ENCODE results near the gene SBNO2. TPM values are rescaled to one million over a fixed set of nuclear protein-coding genes. Genes with fewer than 3 reads are reported as not detected.

The SBNO2 gene
- total RNA-seq, 5 donors from 2014 or later (not counting 1 experiment from before 2014, with no cell fraction given), result 90.2 to 115 (median 106) TPM

DNA sequence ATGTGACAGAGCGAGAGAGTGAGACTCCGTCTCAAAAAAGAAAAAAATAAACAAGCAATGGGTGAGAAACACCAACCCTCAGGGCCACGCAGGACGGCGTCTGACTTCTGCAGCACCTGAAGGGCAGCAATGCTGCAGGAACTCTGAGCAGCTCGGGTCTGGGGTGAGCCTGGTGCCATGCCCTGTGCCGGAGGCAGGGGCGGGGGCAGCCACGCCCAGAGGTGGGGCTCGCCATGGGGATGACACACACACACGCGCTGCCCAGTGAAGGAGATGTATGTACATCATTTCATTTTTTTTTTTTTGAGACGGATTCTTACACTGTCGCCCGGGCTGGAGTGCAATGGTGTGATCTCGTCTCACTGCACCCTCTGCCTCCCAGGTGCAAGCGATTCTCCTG is 46.0 kb downstream of the SBNO2 start:
- Histone ChIP-seq H3K27ac (ENCODE audit: low read length) (no peak overlapping the region), H3K9me3 (no peaks in the 10 kb centered on the region), H3K27me3 (replicated peaks in 1 of 2; ENCODE audit: control insufficient read depth in 2 of 2, extremely low read depth in 1 of 2, insufficient read depth in 2 of 2, low read length in 1 of 2) (no peaks in the 10 kb centered on the region), H3K4me1 (ENCODE audit: control insufficient read depth in 1 of 2, extremely low read depth in 1 of 2, insufficient read depth in 2 of 2, low read length in 2 of 2) (peaks cover 13 to 86% of the 10 kb centered on the region in 2 experiments), H3K4me3 (ENCODE audit: control insufficient read depth in 1 of 2, extremely low read depth in 1 of 2, low read length in 1 of 2) (no peak overlapping the region), H3K36me3 (ENCODE audit: control insufficient read depth in 2 of 2, extremely low read depth in 1 of 2, insufficient read depth in 1 of 2, low read length in 1 of 2) (peaks cover 17 to 53% of the 10 kb centered on the region in 2 donors)
- 93% methylated on average over 12 of the region's 17 CpGs for WGBS (ENCODE audit: insufficient coverage)
- Mint-ChIP-seq H3K27me3 (no peaks in the 10 kb centered on the region), H3K4me3 (no peak overlapping the region), H3K9me3 (no peaks in the 10 kb centered on the region), H3K27ac (peak overlapping the region in 1 of 2 donors; percentile 71), H3K36me3 (no peaks in the 10 kb centered on the region), H3K4me1 (peaks cover 13 to 35% (median 22%) of the 10 kb centered on the region in 3 donors)
- POLR2A ChIA-PET, result no interaction called here
- DNase-seq (no peak), ATAC-seq (replicated peaks in 1 of 4) (no peak)
- CTCF ChIA-PET, result interaction anchor here in 1 of 2 donors (1.0 kb wide), 1 partner anchor 95 kb away, joined by 4 read pairs; no protein-coding TSS in a partner anchor

- Mint-ChIP-seq H3K9me3 (no peaks in the 10 kb centered on the region), H3K27ac (peak overlapping the region in 1 of 2 donors; percentile 28), H3K27me3 (no peaks in the 10 kb centered on the region), H3K4me1 (peaks cover 13 to 31% (median 22%) of the 10 kb centered on the region in 3 donors), H3K36me3 (peaks cover 3% of the 10 kb centered on the region), H3K4me3 (no peak overlapping the region)
- Histone ChIP-seq H3K4me1 (ENCODE audit: control insufficient read depth in 1 of 2, extremely low read depth in 1 of 2, insufficient read depth in 2 of 2, low read length in 2 of 2) (peaks cover 10 to 77% of the 10 kb centered on the region in 2 experiments), H3K36me3 (ENCODE audit: control insufficient read depth in 2 of 2, extremely low read depth in 1 of 2, insufficient read depth in 1 of 2, low read length in 1 of 2) (peaks cover 17 to 61% of the 10 kb centered on the region in 2 donors), H3K4me3 (ENCODE audit: control insufficient read depth in 1 of 2, extremely low read depth in 1 of 2, low read length in 1 of 2) (no peak overlapping the region), H3K9me3 (no peaks in the 10 kb centered on the region), H3K27ac (ENCODE audit: low read length) (no peak overlapping the region), H3K27me3 (replicated peaks in 1 of 2; ENCODE audit: control insufficient read depth in 2 of 2, extremely low read depth in 1 of 2, insufficient read depth in 2 of 2, low read length in 1 of 2) (no peaks in the 10 kb centered on the region)
- ATAC-seq (replicated peaks in 1 of 4) (no peak), DNase-seq (no peak)
- ChIA-PET CTCF (no interaction called here), POLR2A (no interaction called here)
- 98% methylated on average over 26 of the region's 33 CpGs for WGBS (ENCODE audit: insufficient coverage)
Measured at GRCh38 chr19:1126984-1127760, 46.9 kb downstream of the SBNO2 start.

GRCh38 chr19:1125601-1126467 is 48.2 kb downstream of the SBNO2 start:
- no peaks in the 10 kb centered on the region for H3K27me3 ChIP-seq (replicated peaks in 1 of 2; ENCODE audit: control insufficient read depth in 2 of 2, extremely low read depth in 1 of 2, insufficient read depth in 2 of 2, low read length in 1 of 2)
- Mint-ChIP-seq H3K27ac (no peak overlapping the region), H3K9me3 (no peaks in the 10 kb centered on the region), H3K4me3 (no peak overlapping the region), H3K27me3 (no peaks in the 10 kb centered on the region), H3K36me3 (peaks cover 12% of the 10 kb centered on the region), H3K4me1 (peaks cover 10 to 29% (median 21%) of the 10 kb centered on the region in 3 donors)
- H3K9me3 ChIP-seq, result no peaks in the 10 kb centered on the region
- ChIA-PET POLR2A (no interaction called here), CTCF (interaction anchor here in 1 of 2 donors (0.6 kb wide), 1 partner anchor 176 kb away, joined by 3 read pairs; no protein-coding TSS in a partner anchor)
- no peak overlapping the region for H3K4me3 ChIP-seq (ENCODE audit: control insufficient read depth in 1 of 2, extremely low read depth in 1 of 2, low read length in 1 of 2)
- WGBS (ENCODE audit: insufficient coverage), result 77% methylated on average over 13 of the region's 33 CpGs
- ATAC-seq (replicated peaks in 1 of 4), result no peak
- H3K27ac ChIP-seq (ENCODE audit: low read length), result no peak overlapping the region
- DNase-seq, result no peak
- H3K36me3 ChIP-seq (ENCODE audit: control insufficient read depth in 2 of 2, extremely low read depth in 1 of 2, insufficient read depth in 1 of 2, low read length in 1 of 2), result peaks cover 21 to 74% of the 10 kb centered on the region in 2 donors
- H3K4me1 ChIP-seq (ENCODE audit: control insufficient read depth in 1 of 2, extremely low read depth in 1 of 2, insufficient read depth in 2 of 2, low read length in 2 of 2), result peaks cover 8 to 65% of the 10 kb centered on the region in 2 experiments

GRCh38 chr19:1123885-1124677 is 50.0 kb downstream of the SBNO2 start:
- peaks cover 0 to 47% of the 10 kb centered on the region in 2 experiments for H3K4me1 ChIP-seq (ENCODE audit: control insufficient read depth in 1 of 2, extremely low read depth in 1 of 2, insufficient read depth in 2 of 2, low read length in 2 of 2)
- Mint-ChIP-seq H3K9me3 (no peaks in the 10 kb centered on the region), H3K27ac (no peak overlapping the region), H3K36me3 (peaks cover 12% of the 10 kb centered on the region), H3K4me3 (no peak overlapping the region), H3K27me3 (no peaks in the 10 kb centered on the region), H3K4me1 (peaks cover 0 to 13% (median 8%) of the 10 kb centered on the region in 3 donors)
- DNase-seq (no peak), ATAC-seq (replicated peaks in 1 of 4) (no peak)
- H3K4me3 ChIP-seq (ENCODE audit: control insufficient read depth in 1 of 2, extremely low read depth in 1 of 2, low read length in 1 of 2), result no peak overlapping the region
- POLR2A ChIA-PET, result interaction anchor here in 1 of 2 donors (0.6 kb wide), 1 partner anchor 28 kb away, joined by 3 read pairs; no protein-coding TSS in a partner anchor
- H3K9me3 ChIP-seq, result no peaks in the 10 kb centered on the region
- peaks cover 22 to 83% of the 10 kb centered on the region in 2 donors for H3K36me3 ChIP-seq (ENCODE audit: control insufficient read depth in 2 of 2, extremely low read depth in 1 of 2, insufficient read depth in 1 of 2, low read length in 1 of 2)
- WGBS (ENCODE audit: insufficient coverage), result 96% methylated on average over 21 of the region's 23 CpGs
- H3K27me3 ChIP-seq (replicated peaks in 1 of 2; ENCODE audit: control insufficient read depth in 2 of 2, extremely low read depth in 1 of 2, insufficient read depth in 2 of 2, low read length in 1 of 2), result no peaks in the 10 kb centered on the region
- CTCF ChIA-PET, result interaction anchor here (0.6 kb wide), 2 partner anchors 120 to 122 kb away, joined by 3 read pairs; no protein-coding TSS in a partner anchor
- no peak overlapping the region for H3K27ac ChIP-seq (ENCODE audit: low read length)

DNA sequence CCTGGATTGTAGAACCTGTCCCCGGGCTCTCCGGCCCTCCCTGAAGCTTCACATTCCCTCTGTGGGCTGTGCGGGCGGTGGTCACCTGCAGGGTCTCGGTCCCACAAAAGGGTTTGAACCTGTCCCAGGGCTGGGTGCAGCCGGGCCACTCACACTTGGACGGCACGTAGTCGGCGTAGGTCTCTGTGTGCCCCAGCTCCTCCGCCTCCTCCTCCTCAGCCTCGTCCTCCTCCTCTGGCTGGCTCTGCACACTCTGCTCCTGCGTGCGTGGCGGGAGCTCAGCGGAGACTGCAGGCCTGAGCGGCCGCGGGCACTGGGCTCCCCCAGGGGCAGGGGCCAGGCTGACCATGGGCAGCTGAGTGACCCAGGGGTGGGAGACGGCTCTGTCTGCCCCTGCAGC is 50.7 kb downstream of the SBNO2 start:
- Histone ChIP-seq H3K4me3 (ENCODE audit: control insufficient read depth in 1 of 2, extremely low read depth in 1 of 2, low read length in 1 of 2) (no peak overlapping the region), H3K27ac (ENCODE audit: low read length) (no peak overlapping the region), H3K9me3 (no peaks in the 10 kb centered on the region), H3K27me3 (replicated peaks in 1 of 2; ENCODE audit: control insufficient read depth in 2 of 2, extremely low read depth in 1 of 2, insufficient read depth in 2 of 2, low read length in 1 of 2) (no peaks in the 10 kb centered on the region), H3K4me1 (ENCODE audit: control insufficient read depth in 1 of 2, extremely low read depth in 1 of 2, insufficient read depth in 2 of 2, low read length in 2 of 2) (peaks cover 0 to 41% of the 10 kb centered on the region in 2 experiments), H3K36me3 (ENCODE audit: control insufficient read depth in 2 of 2, extremely low read depth in 1 of 2, insufficient read depth in 1 of 2, low read length in 1 of 2) (peaks cover 26 to 90% of the 10 kb centered on the region in 2 donors)
- no peaks in the 10 kb centered on the region for H3K27me3 Mint-ChIP-seq
- no peak overlapping the region for H3K4me3 Mint-ChIP-seq
- DNase-seq (no peak), ATAC-seq (replicated peaks in 1 of 4) (no peak)
- H3K9me3 Mint-ChIP-seq, result no peaks in the 10 kb centered on the region
- POLR2A ChIA-PET, result interaction anchor here in 1 of 2 donors (0.5 kb wide), 1 partner anchor 12 kb away, joined by 3 read pairs; no protein-coding TSS in a partner anchor
- H3K4me1 Mint-ChIP-seq, result peaks cover 0 to 10% (median 6%) of the 10 kb centered on the region in 3 donors
- no peak overlapping the region for H3K27ac Mint-ChIP-seq
- H3K36me3 Mint-ChIP-seq, result peaks cover 12% of the 10 kb centered on the region
- over 99% methylated on average over 19 of the region's 20 CpGs for WGBS (ENCODE audit: insufficient coverage)
- CTCF ChIA-PET, result no interaction called here
